GM18499 (cell line): ENCODE measurements around the gene ATE1.

ENCODE experiments used
- ATAC-seq: cut with Tn5 transposase; IDR thresholded peaks from one replicate; pipeline ENCODE4 v1.9.1; 2021; ENCODE audit warnings: moderate number of reproducible peaks; ENCODE audit not compliant: insufficient read depth, unreplicated experiment

The ATE1 gene

DNA sequence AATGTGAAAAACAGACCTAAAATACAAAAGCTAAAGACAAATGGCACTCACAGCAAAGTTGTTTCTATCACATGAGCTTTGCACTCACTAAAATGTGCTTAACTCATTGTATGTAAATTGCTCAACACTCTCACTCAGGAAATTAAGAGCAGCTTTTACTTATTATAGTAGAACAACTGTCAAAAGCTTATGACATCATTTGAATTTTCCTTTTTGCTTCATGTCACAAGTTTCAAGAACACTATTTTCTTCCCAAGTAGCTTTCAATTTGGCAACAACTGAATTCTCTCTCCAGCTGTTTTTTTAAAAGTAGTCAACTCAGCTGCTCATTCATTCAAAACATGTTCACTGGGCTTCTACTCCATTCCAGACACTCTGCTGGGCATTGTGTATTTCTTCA is 46.9 kb downstream of the ATE1 start:
- ATAC-seq: no peak

DNA sequence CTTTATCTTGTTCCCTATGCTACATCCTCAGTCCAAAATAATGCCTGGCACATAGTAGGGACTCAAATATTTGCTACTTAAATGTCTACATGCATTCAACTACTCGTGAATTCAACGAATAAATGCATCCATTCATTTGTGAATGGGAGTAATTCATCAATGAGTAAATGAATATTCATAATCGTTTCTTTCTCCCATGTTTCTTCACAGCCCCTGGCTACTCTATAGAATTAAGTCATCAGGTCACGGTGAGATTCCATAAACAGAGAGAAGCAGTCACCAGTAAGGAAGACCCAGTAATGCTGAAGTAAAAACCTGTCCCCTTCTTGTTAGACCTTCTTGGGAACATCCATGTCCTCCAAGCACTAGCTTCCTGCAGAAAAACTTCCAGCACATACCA is 48.4 kb downstream of the ATE1 start:
- ATAC-seq: no peak

DNA sequence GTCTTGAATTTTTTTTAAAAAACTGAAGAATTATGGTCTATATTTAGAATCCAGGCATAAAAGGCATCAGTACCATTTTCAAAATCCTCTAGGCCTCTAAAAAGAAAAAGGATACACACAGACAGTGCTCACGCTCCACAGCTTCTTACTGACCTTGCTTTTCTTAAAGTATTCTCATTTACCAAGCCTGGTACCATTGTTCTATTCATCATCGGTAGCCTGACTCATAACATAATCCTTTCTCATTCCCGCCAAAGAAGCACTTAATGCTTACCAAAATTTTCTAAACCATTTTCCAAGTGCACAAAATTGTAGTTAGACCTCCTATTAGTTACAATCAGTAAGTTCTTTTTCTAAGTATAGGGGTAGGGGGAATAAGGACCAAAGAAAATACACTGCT is 54.6 kb downstream of the ATE1 start:
- ATAC-seq: no peak

DNA sequence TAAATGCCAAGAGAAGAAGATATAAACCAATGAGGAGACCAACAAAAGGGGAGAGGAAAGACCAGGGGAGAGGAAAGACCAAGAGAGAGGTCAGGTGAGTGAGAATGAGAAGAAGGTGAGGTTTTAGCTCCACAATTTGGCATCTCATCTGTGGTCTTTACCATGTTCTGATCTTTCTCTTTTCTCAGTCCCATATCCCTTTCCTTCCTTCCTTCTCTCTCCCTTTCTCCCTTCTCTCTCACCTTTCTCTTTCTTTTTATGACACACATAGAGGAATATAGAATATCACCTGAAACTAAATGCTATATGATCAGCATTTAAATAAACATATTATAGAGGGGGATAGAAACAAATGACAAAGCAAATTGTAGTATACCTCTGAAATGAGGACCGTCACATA is 57.4 kb downstream of the ATE1 start:
- ATAC-seq: no peak

DNA sequence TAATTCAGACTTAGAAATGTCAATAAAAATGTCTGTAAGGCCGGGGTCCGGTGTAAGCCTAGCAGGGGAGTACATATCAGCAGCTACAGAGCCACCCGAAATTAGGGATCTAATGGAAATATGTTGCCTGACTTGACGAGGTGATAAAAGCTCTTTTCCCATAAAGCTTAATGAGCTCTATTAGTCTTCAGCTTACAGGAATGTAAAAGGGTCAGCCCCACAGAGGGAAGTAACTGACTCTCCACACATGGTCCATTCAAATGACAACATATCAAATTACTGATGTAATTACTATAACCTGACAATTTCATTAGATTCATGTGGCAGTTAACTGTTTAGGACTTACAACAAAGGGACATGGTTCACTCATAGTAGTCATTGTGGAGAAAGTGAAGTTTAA is 62.3 kb downstream of the ATE1 start:
- no peak for ATAC-seq

DNA sequence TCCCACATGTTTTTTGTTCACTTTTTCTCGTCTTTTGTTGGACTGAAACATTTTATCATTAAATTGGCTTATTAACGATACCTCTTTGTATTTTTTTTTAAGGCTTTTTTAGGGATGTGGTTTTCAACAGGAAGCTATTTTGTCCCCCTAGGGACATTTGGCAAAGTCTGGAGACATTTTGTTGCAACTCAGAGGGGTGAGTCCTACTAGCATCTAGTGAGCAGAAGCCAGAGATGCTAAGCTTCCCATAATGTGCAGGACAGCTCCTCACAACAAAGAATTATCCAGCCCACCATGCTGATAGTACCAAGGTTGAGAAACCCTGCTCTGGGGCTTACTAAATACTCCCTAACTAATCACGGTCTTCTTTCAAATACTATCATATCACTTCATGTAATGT is 63.2 kb downstream of the ATE1 start:
- no peak for ATAC-seq

- no peak for ATAC-seq
Measured at GRCh38 chr10:121864168-121864567, 63.7 kb downstream of the ATE1 start.

GRCh38 chr10:121862649-121863048 is 65.2 kb downstream of the ATE1 start:
- no peak for ATAC-seq

DNA sequence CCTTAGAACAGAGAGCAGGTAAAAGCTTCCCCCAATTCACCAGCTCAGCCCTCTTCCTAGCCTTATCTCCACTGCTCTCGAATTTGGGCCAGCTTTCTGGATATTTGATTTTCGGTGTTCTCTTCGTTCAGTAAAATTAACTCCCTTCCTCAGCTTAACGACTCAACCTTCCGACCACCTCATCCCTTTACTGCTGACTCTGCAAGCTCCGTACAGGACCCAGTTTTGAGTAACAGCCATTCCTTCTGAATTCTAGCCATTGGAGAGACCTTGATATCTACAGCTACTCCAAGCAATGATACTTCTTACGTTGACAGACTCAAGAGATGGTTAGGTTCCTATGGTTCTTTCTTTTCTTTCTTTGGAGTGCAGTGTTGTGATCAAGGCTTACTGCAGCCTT is 65.8 kb downstream of the ATE1 start:
- ATAC-seq: no peak

DNA sequence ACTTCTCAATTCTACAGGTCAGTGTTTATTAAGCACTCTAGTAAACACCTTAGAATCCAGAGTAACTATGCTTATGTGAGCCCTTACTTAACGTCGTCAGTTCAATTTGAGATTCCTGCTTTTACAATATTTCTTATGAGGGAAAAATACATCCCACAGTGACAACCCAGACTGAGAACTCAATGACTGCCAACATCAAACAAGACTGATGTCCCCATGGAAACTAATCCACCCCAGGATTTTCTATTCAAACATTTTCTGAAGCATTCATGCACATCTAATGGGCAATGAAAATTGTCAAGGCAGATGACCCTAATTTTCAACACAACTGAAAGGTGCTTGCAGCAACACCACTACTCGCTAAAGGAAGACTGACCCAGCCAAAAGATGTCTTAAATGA is 67.0 kb downstream of the ATE1 start:
- ATAC-seq: no peak

DNA sequence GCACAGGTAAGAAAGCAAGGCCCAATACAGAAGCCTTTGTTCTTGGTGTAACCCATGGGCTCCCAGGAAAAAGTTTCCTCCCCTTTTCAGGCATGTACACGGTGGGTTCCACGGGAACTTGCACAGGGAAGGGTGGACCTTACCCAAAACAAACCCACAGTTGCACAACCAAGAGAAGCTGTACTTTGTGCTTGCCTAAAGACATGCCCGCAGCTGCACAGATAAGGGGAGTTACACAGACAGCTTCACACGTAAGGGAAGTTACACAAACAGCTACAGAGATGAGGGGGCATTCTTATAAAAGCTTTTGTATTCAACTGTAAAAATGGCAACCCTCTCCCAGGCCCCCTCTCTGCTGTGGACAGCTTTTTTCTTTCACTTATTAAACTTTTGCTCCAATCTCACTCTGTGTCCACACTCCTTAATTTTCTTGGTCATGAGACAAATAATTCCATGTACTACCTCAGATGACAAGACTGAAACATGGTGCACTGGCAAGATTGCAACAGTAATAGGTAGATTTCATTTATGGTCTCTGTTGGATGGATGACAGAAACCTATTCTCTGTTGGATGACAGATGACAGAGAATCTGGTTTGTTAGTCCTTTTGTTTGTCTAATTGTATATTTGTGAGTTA is 72.9 kb downstream of the ATE1 start:
- ATAC-seq: no peak

DNA sequence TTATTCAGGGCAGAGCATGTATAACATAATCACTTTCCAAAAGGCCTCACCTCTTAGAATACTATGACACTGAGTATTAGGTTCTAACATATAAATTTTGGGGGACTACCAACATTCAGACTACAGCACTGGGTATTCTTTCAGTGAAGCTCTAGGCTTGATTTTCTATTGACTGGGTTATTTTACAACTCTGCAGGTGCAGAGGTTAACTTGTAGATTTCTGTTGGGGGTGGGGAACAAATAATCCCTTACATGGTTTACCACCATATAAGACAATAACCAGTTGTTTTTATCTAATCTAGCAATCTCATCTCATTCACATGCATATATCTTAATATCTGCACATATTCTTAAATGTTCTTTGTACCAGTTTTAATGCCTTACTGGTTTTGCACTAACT is 73.9 kb downstream of the ATE1 start:
- no peak for ATAC-seq

DNA sequence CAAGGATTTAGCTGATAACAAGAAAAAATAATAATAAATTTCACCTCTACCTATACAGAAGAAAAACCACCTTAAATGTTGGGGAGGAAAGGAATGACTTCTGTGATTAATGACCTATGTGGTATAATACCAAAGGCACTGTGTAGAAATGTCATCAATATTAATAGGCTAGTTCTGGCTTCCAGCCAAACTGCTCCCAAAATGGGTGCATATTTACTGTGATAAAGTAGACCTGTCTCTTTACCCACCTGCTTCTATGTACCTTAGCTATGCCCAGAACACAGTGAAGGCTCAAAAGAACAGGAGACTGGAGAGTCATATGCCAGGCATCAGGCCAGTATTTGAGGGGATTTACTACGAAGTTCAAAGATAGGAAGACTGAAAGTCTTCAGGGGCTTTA is 76.0 kb downstream of the ATE1 start:
- no peak for ATAC-seq

GRCh38 chr10:121848082-121848481 is 79.7 kb downstream of the ATE1 start:
- no peak for ATAC-seq

DNA sequence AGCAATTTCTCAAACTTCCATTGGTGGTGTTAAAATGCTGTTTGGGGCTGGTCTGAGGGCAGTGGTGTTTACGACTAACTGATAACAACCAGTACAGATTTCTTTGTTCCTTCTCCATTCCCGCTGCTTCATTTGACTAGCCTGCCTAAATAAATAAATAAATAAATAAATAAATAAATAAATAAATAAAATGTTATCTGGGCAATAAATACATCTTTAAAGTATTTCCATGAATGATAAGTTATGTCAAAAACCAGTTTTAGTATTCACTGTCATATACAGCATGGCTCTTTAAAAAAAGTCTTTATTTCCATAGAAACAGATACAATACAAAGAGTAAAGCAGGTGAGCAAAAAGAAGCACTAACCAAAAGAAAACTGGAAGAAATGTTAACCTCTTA is 81.3 kb downstream of the ATE1 start:
- ATAC-seq: no peak

DNA sequence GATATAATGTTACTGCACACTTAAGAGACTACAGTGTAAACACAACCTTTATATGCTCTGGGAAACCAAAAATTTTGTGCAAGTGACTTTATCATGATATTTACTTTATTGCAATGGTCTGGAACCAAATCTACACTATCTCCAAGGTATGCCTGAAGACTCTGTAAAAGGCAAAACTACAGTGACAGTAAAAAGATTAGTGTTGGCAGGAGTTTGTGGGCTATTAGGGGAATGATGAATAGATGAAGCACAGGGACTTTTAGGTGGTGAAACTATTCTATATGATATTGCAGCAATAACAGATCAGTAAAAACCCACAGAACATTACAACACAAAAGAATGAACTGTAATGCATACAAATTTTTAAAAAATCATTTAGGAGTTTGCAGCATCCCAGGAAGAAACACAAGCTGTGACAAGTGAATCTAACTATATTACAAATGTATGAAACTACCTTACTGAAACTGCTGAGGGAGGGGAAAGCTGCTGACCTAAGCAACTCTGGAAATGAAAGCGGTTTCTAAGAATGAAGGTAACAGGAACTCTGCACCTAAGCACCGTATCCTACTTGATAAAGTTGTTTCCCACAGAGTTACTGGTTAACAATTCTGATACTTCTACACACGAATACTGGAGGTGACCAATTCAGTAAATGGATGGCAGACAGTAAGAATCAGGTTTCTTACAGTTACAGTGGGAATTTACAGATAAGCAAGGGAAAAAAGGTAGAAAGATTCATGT is 82.6 kb downstream of the ATE1 start:
- no peak for ATAC-seq

- no peak for ATAC-seq
Measured at GRCh38 chr10:121844537-121844936, 83.3 kb downstream of the ATE1 start.

DNA sequence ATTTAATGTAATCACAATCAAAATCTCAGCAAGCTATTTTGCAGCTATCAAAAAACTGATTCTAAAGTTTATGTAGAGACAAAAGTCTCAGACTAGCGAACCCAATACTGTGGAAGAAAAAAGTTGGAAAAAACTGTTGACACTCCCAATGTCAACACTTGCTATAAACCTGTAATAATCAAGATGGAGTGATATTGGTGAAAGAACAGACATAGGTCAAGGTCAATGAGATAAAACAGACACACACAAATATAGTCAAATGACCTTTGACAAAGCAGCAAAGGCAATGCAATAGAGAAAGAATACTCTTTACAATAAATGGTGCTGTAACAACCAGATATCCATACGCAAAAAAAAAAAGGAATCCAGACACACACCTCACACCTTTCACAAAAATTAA is 84.5 kb downstream of the ATE1 start:
- ATAC-seq: no peak

GRCh38 chr10:121841862-121842261 is 86.0 kb downstream of the ATE1 start:
- ATAC-seq: no peak

DNA sequence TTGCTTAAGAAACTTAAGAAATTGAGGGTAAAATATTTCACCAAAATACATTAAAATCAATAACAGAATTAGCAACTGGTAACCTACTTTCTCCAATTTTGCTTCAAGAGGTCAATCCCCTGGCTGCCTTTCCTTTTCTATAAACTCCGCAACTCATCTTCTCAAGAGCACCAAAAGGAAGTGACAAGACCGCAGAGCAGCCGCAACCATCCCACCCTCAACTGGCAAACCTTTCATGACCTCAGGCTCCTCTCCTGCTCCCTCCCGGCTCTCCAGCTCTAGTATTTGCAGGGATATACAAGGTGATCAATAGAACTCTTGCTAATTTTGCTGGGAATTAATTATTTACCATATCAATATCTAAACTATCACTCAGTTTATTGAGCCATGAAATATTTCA is 88.9 kb downstream of the ATE1 start:
- ATAC-seq: no peak

GRCh38 chr10:121838149-121838548 is 89.7 kb downstream of the ATE1 start:
- no peak for ATAC-seq

DNA sequence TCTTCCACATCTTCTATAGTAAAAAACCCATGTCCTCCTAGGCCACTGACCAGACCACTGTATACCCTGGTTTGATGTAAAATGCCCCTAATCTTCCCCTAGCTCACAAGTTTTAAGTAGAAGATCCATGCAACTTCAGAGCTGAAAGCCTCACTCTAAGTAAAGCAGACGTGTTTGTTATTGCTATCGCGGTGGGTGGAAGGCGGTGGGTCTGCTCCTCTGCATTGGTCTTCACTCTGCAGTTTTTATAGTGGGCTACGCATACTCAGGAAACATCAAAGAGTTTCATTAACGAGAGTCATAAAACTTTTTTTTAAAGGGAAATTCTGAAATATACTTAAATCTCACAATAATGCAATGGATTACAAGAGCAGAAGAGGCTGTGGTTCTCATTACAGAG is 91.7 kb downstream of the ATE1 start:
- ATAC-seq: no peak
